GM18507 (cell line): ENCODE measurements around the gene FGF22.
"Not testable (repeated sequence)": the region's sequence is repeated elsewhere in the genome, so short reads cannot be mapped to it uniquely, and the experiment has no call there.

Experiments used
- DNase-seq: peaks from one replicate; pipeline ENCODE4 v3.0.0; 2011; ENCODE audit warnings: low read depth; ENCODE audit not compliant: insufficient read length; ENCODE audit errors: extremely low spot score
- FAIRE-seq: peaks from 2 replicates; lab custom pipeline; 2011; peaks lifted over from hg19 to GRCh38; lab: Jason Lieb, UNC

Gene FGF22

GRCh38 chr19:619286-620002 lies 20.2 kb upstream of the FGF22 start:
- FAIRE-seq, result no peak
- DNase-seq, result no peak

- FAIRE-seq (no peak), DNase-seq (no peak)
Observed at GRCh38 chr19:620166-620862, 19.4 kb upstream of the FGF22 start.

- DNase-seq, FAIRE-seq: not testable (repeated sequence)
Observed at GRCh38 chr19:621191-621590, 18.5 kb upstream of the FGF22 start.

GRCh38 chr19:621819-622218 lies 17.9 kb upstream of the FGF22 start:
- DNase-seq (no peak), FAIRE-seq (no peak)

GRCh38 chr19:622666-623065 lies 17.0 kb upstream of the FGF22 start:
- FAIRE-seq, result no peak
- DNase-seq, result no peak

GRCh38 chr19:623175-623916 lies 16.3 kb upstream of the FGF22 start:
- FAIRE-seq, result no peak
- no peak for DNase-seq

- DNase-seq, result no peak
- FAIRE-seq, result no peak
Observed at GRCh38 chr19:623974-624373, 15.7 kb upstream of the FGF22 start.

GRCh38 chr19:624433-625109 lies 15.1 kb upstream of the FGF22 start:
- DNase-seq, result no peak
- no peak for FAIRE-seq

GRCh38 chr19:625257-625656 lies 14.4 kb upstream of the FGF22 start:
- DNase-seq, result no peak
- FAIRE-seq, result no peak

- DNase-seq, FAIRE-seq: not testable (repeated sequence)
Observed at GRCh38 chr19:626566-626965, 13.1 kb upstream of the FGF22 start.

- no peak for DNase-seq
- no peak for FAIRE-seq
Observed at GRCh38 chr19:628168-628567, 11.5 kb upstream of the FGF22 start.

- not testable (repeated sequence) for DNase-seq, FAIRE-seq
Observed at GRCh38 chr19:629515-629914, 10.2 kb upstream of the FGF22 start.

GRCh38 chr19:629961-630714 lies 9.5 kb upstream of the FGF22 start:
- DNase-seq (no peak), FAIRE-seq (no peak)

- peak; percentile 48 for DNase-seq
- peak; percentile 83 for FAIRE-seq
Observed at GRCh38 chr19:632579-633067, 7.1 kb upstream of the FGF22 start.

GRCh38 chr19:633068-633785 lies 6.5 kb upstream of the FGF22 start, which contains the start of gene POLRMT:
POLRMT (minus strand) TSS chr19:633537; CDS start chr19:633512, 25 bp downstream.
- peak; percentile 100 for DNase-seq
- peak; percentile 98 for FAIRE-seq

GRCh38 chr19:633786-634639 lies 5.7 kb upstream of the FGF22 start:
- no peak for FAIRE-seq
- DNase-seq, result no peak

- no peak for FAIRE-seq
- DNase-seq, result no peak
Observed at GRCh38 chr19:634975-635652, 4.6 kb upstream of the FGF22 start.
